ENCODE data around the gene OR52M1.

OR52M1 gene

GRCh38 chr11:4569075-4569474, 24.1 kb downstream of the OR52M1 start:
- no peak for DNase-seq (ENCODE audit: low read depth)

GRCh38 chr11:4576880-4577279, 31.9 kb downstream of the OR52M1 start:
- no peak for DNase-seq (ENCODE audit: low read depth)

- no peak for DNase-seq (ENCODE audit: low read depth)
Observed at GRCh38 chr11:4577761-4578160, 32.8 kb downstream of the OR52M1 start.

- no peak for DNase-seq (ENCODE audit: low read depth)
Observed at GRCh38 chr11:4578624-4579023, 33.6 kb downstream of the OR52M1 start.

- no peak for DNase-seq (ENCODE audit: low read depth)
Observed at GRCh38 chr11:4580124-4580523, 35.1 kb downstream of the OR52M1 start.

GRCh38 chr11:4581443-4581842, 36.5 kb downstream of the OR52M1 start, which contains the start of gene OR52I2:
TSS of gene OR52I2 (plus strand) at chr11:4581743.
- DNase-seq (ENCODE audit: low read depth) = no peak

GRCh38 chr11:4589017-4589416, 44.0 kb downstream of the OR52M1 start:
- DNase-seq (ENCODE audit: low read depth) = no peak

- no peak for DNase-seq (ENCODE audit: low read depth)
Observed at GRCh38 chr11:4593739-4594138, 48.7 kb downstream of the OR52M1 start, which contains the start of gene OR52I1. TSS of gene OR52I1 (plus strand) at chr11:4594039. CDS start at chr11:4594039, 0 bp downstream.
